H1 (cell line): ENCODE results near the gene GCFC2.

Experiments
- EP300 ChIP-seq, 2 experiments: IDR thresholded peaks; 1 replicate in 1 of 2; 2 replicates in 1 of 2; pipeline ENCODE4 v1.6.1; 2011 to 2012; ENCODE audit warnings: low read depth in 2 of 2, low read length in 2 of 2, mild to moderate bottlenecking in 2 of 2, borderline replicate concordance in 1 of 2, inconsistent platforms in 1 of 2, moderate library complexity in 1 of 2
- NANOG ChIP-seq: IDR thresholded peaks from 2 replicates; pipeline ENCODE4 v1.6.1; 2011; ENCODE audit warnings: low read length, low read depth, mild to moderate bottlenecking, inconsistent platforms; ENCODE audit not compliant: insufficient read depth, poor library complexity, severe bottlenecking
- RFX5 ChIP-seq: IDR thresholded peaks from 2 replicates; pipeline ENCODE4 v1.6.1; 2011; ENCODE audit warnings: low read depth, low read length, improper control_type of control experiment, borderline replicate concordance

DNA sequence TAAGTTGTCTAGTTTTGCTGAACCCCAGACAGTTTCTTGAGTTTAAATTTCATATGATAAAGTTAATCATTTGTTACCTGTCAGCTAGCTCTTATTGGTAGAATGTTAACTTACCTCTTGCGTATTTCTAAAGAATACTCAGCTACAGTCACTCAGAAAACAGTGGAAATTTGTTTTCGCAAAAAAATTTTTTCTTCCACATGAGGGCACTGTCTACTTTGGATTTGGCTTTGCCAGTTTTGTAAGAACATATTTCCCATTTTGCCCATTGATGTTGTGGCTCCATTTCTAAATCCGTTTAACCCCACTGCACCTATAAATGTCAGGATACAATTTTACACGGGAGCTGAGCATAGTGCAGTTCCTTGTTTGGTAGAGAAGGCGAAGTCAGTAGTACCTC lies 19.1 kb upstream of the GCFC2 start:
- TF ChIP-seq RFX5, result no peak
- no peak for TF ChIP-seq EP300 (IDR thresholded peaks at IDR 0.05; ENCODE audit: borderline replicate concordance in 1 of 2, low read depth in 2 of 2, low read length in 2 of 2)
- no peak for TF ChIP-seq NANOG
